Keratinocyte (primary cell): ENCODE measurements around the gene SPAG16. TPM values are rescaled to one million over a fixed set of nuclear protein-coding genes. Genes with fewer than 3 reads are reported as not detected.

Experiments used
- DNase-seq: peaks from one replicate; pipeline ENCODE4 v3.0.0-alpha.2; 2011; ENCODE audit warnings: low read depth, missing footprints, low spot score
- FAIRE-seq: peaks from 2 replicates; lab custom pipeline; 2011; peaks lifted over from hg19 to GRCh38; lab: Jason Lieb, UNC
- H2AFZ ChIP-seq: 2 replicates; pipeline ENCODE4 v1.6.0; 2012; ENCODE audit warnings: low read length, control low read depth, inconsistent platforms; ENCODE audit not compliant: control insufficient read depth
- H3K27ac ChIP-seq: 2 replicates; pipeline ENCODE4 v1.5.1; 2011; ENCODE audit warnings: low read length; ENCODE audit not compliant: control insufficient read depth, insufficient read depth
- H3K27me3 ChIP-seq: 3 replicates; pipeline ENCODE4 v1.6.0; 2011; ENCODE audit warnings: low read length; ENCODE audit not compliant: control insufficient read depth, insufficient read depth; ENCODE audit errors: extremely low read depth
- H3K36me3 ChIP-seq, 2 experiments: 2 replicates in 1 of 2; 3 replicates in 1 of 2; pipeline ENCODE4 v1.5.1; 2011; ENCODE audit warnings: low read length in 2 of 2, mild to moderate bottlenecking in 1 of 2; ENCODE audit not compliant: control insufficient read depth in 2 of 2, insufficient read depth in 2 of 2; ENCODE audit errors: extremely low read depth in 1 of 2
- H3K4me1 ChIP-seq: 3 replicates; pipeline ENCODE4 v1.5.1; 2011; ENCODE audit warnings: low read length; ENCODE audit not compliant: control insufficient read depth, insufficient read depth; ENCODE audit errors: extremely low read depth
- H3K4me2 ChIP-seq: 3 replicates; pipeline ENCODE4 v1.6.0; 2011; ENCODE audit warnings: low read depth, low read length; ENCODE audit not compliant: control insufficient read depth, insufficient read depth; ENCODE audit errors: extremely low read depth
- H3K4me3 ChIP-seq, 3 experiments: fragments of 200-600 bp in 1 of 3; sonication (generic) in 1 of 3; 2 replicates in 2 of 3; 3 replicates in 1 of 3; pipeline ENCODE4 v1.5.1; 2011 to 2016; ENCODE audit warnings: low read length in 3 of 3, mild to moderate bottlenecking in 3 of 3, control low read depth in 2 of 3, inconsistent platforms in 1 of 3, low read depth in 1 of 3, mixed read lengths in 1 of 3, mixed run types in 1 of 3, moderate library complexity in 1 of 3; ENCODE audit not compliant: control insufficient read depth in 2 of 3, insufficient read depth in 2 of 3; ENCODE audit errors: extremely low read depth in 1 of 3
- H3K79me2 ChIP-seq: 2 replicates; pipeline ENCODE4 v1.6.0; 2012; ENCODE audit warnings: low read length; ENCODE audit not compliant: control insufficient read depth, insufficient read depth
- H3K9ac ChIP-seq: 3 replicates; pipeline ENCODE4 v1.6.0; 2011; ENCODE audit warnings: low read length; ENCODE audit not compliant: control insufficient read depth, insufficient read depth; ENCODE audit errors: extremely low read depth
- H3K9me1 ChIP-seq: 3 replicates; pipeline ENCODE4 v1.6.0; 2011; ENCODE audit warnings: low read length; ENCODE audit not compliant: control insufficient read depth, insufficient read depth; ENCODE audit errors: extremely low read depth
- H3K9me3 ChIP-seq: 2 replicates; pipeline ENCODE4 v1.5.1; 2012; ENCODE audit warnings: low read depth, low read length; ENCODE audit not compliant: control insufficient read depth
- H4K20me1 ChIP-seq: 3 replicates; pipeline ENCODE4 v1.6.0; 2011; ENCODE audit warnings: low read length; ENCODE audit not compliant: control insufficient read depth, insufficient read depth; ENCODE audit errors: extremely low read depth
- CTCF ChIP-seq, 3 experiments: IDR thresholded peaks in 1 of 3; conservative IDR thresholded peaks in 1 of 3; optimal IDR thresholded peaks in 1 of 3; 2 replicates in 2 of 3; 3 replicates in 1 of 3; pipeline versions ENCODE3 to v1.5.1; 2011; ENCODE audit warnings: low read length in 3 of 3, mild to moderate bottlenecking in 3 of 3, moderate library complexity in 2 of 3, control low read depth in 1 of 3, inconsistent platforms in 1 of 3; ENCODE audit not compliant: insufficient read depth in 2 of 3; ENCODE audit errors: extremely low read depth in 1 of 3
- EZH2 ChIP-seq: IDR thresholded peaks from one replicate; pipeline ENCODE4 v1.6.1; 2012; ENCODE audit warnings: inconsistent platforms, mild to moderate bottlenecking, low read length, moderate library complexity
- dilution Hi-C: fragments of 300-500 bp; cut with MboI; formaldehyde crosslinking; loops from one replicate; pipeline ENCODE4 v1.7.0; 2020; ENCODE audit warnings: low sequenced_read_pairs; ENCODE audit not compliant: extremely low pct_ligation_motif_present
- polyA plus RNA-seq, 5 experiments: library from polyadenylated mRNA; depleted of rRNA in 3 of 5; stranded (reverse) in 3 of 5; stranded (forward) in 1 of 5; unstranded in 1 of 5; fragments of >200 nt; gene quantifications; 1 replicate in 1 of 5; 2 replicates in 3 of 5; 3 replicates in 1 of 5; pipeline versions ENCODE4 v1.2.1 to v1.2.3, GENCODE V29; 2011 to 2012; ENCODE audit warnings: missing spikeins in 2 of 5, low read depth in 1 of 5, low replicate concordance in 1 of 5

Gene SPAG16
- polyA plus RNA-seq, 1 donor (not counting 4 experiments of a cell fraction or from before 2014, with no cell fraction given): 19.6 TPM

GRCh38 chr2:213834746-213835145 lies 550.5 kb downstream of the SPAG16 start:
- Histone ChIP-seq H3K4me3 (no peak overlapping the region), H3K36me3 (no peaks in the 10 kb centered on the region), H2AFZ (no peak overlapping the region), H3K27me3 (no peaks in the 10 kb centered on the region), H3K9me1 (no peaks in the 10 kb centered on the region), H3K9me3 (no peaks in the 10 kb centered on the region), H3K27ac (no peak overlapping the region), H4K20me1 (no peaks in the 10 kb centered on the region), H3K9ac (no peak overlapping the region), H3K4me1 (no peaks in the 10 kb centered on the region), H3K4me2 (no peak overlapping the region), H3K79me2 (no peaks in the 10 kb centered on the region)
- dilution Hi-C loops: no loop called here
- DNase-seq (no peak), FAIRE-seq (no peak)
- TF ChIP-seq EZH2 (no peak), CTCF (optimal IDR thresholded peaks at IDR 0.05 in 1 of 3, IDR thresholded peaks at IDR 0.05 in 1 of 3, conservative IDR thresholded peaks at IDR 0.05 in 1 of 3; ENCODE audit: extremely low read depth in 1 of 3, insufficient read depth in 2 of 3, low read length in 3 of 3) (no peak)

GRCh38 chr2:213846856-213847255 lies 562.6 kb downstream of the SPAG16 start:
- Histone ChIP-seq H3K27ac (no peak overlapping the region), H3K9ac (no peak overlapping the region), H3K4me2 (no peak overlapping the region), H4K20me1 (no peaks in the 10 kb centered on the region), H3K4me3 (no peak overlapping the region), H3K79me2 (no peaks in the 10 kb centered on the region), H3K9me3 (no peaks in the 10 kb centered on the region), H2AFZ (no peak overlapping the region), H3K4me1 (no peaks in the 10 kb centered on the region), H3K36me3 (no peaks in the 10 kb centered on the region), H3K9me1 (no peaks in the 10 kb centered on the region), H3K27me3 (no peaks in the 10 kb centered on the region)
- no peak for TF ChIP-seq CTCF (optimal IDR thresholded peaks at IDR 0.05 in 1 of 3, IDR thresholded peaks at IDR 0.05 in 1 of 3, conservative IDR thresholded peaks at IDR 0.05 in 1 of 3; ENCODE audit: extremely low read depth in 1 of 3, insufficient read depth in 2 of 3, low read length in 3 of 3)
- TF ChIP-seq EZH2: no peak
- dilution Hi-C loops: no loop called here
- DNase-seq (no peak), FAIRE-seq (no peak)
